Activated naive CD4-positive, alpha-beta T cell treated with anti-CD3 and anti-CD28 coated beads, Interleukin-2, amount 50 U/mL, for 24 hours (primary cell): Measurements from ENCODE around the gene TP63.

Experiments
- H3K27ac Mint-ChIP-seq: one replicate; pipeline ENCODE4 v1.8.0; 2021; ENCODE audit warnings: mild to moderate bottlenecking, mixed read lengths
- H3K27me3 Mint-ChIP-seq: one replicate; pipeline ENCODE4 v1.8.0; 2021; ENCODE audit warnings: mixed read lengths
- H3K36me3 Mint-ChIP-seq: one replicate; pipeline ENCODE4 v1.8.0; 2021; ENCODE audit warnings: mixed read lengths
- H3K4me1 Mint-ChIP-seq: one replicate; pipeline ENCODE4 v1.8.0; 2021; ENCODE audit warnings: mixed read lengths
- H3K4me3 Mint-ChIP-seq: one replicate; pipeline ENCODE4 v1.8.0; 2021; ENCODE audit warnings: mild to moderate bottlenecking, mixed read lengths
- H3K9me3 Mint-ChIP-seq: one replicate; pipeline ENCODE4 v1.8.0; 2021; ENCODE audit warnings: mixed read lengths

TP63 gene

DNA sequence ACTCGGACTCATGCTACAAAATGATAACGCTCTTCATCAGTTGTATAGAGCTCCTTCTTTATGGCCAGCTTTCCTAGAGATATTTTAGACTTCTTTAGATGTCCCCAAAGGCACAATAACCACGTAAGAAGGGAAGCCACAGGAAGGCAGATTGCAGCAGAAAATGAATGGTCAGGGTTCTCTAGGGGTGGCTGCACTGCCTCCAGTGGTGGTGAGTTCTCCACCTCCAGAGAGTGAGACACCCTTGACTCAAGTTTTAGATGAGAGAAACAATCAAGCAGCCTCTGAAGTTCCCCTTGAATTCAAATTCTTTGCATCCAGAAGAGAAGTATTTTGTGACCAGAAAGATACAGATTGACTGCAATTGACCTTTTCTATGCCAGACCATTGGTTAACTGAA lies 191.5 kb downstream of the TP63 start:
- Mint-ChIP-seq H3K4me3 (no peak overlapping the region), H3K27ac (no peak overlapping the region), H3K27me3 (no peaks in the 10 kb centered on the region), H3K36me3 (no peaks in the 10 kb centered on the region), H3K4me1 (no peaks in the 10 kb centered on the region), H3K9me3 (no peaks in the 10 kb centered on the region)

DNA sequence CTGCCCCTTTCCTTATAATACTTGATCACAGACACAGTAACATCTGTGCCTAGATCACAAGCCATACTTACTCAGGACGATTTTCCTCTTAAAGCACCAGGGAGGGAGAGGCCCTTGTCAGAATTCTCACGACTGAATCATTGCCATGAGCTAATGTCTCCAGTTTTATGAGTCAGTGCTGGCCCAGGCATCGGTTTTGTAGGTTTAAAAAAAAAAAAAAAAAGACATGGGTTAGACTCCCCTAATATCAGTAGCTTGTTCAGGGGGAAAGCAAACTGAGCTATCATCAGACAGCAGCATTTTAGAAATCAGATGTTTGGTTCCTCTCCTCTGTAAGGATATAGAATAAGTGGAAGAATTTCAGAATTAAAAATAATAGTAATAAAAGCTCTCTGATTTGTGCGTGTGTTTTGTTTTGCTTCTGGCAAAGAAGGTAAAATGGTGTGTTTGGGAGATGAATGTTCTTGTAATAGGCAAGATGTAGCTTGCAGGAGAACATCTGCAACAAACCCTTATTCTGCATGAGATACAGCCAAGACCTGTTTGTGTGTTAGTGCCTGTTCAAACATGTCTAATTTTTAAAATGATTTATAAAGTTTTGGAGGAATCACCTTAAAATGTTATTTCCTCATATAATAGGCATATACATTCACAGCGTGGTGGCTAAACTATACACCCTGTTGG lies 193.6 kb downstream of the TP63 start:
- no peaks in the 10 kb centered on the region for H3K4me1 Mint-ChIP-seq
- H3K36me3 Mint-ChIP-seq: no peaks in the 10 kb centered on the region
- H3K4me3 Mint-ChIP-seq: no peak overlapping the region
- no peaks in the 10 kb centered on the region for H3K9me3 Mint-ChIP-seq
- H3K27ac Mint-ChIP-seq: no peak overlapping the region
- no peaks in the 10 kb centered on the region for H3K27me3 Mint-ChIP-seq

DNA sequence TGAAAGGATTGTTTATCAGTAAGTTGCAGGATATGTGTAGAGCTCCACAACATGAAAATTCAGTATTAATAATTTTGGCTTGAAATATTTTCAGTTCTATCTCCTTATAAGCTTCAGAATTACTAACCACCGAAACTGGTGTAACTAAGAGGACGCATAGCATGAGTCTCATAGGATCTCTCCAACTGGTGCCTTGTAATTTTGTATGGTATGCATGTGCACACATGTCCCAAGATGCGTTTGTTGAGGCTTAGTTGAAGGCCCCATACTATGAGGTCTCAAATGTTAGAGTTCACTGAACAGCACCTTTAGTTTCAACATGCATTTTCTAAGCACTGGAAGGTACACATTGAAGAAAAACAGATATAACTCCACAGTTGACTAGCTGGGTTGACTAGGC lies 195.4 kb downstream of the TP63 start:
- H3K9me3 Mint-ChIP-seq: no peaks in the 10 kb centered on the region
- H3K36me3 Mint-ChIP-seq: no peaks in the 10 kb centered on the region
- H3K4me3 Mint-ChIP-seq: no peak overlapping the region
- no peaks in the 10 kb centered on the region for H3K4me1 Mint-ChIP-seq
- H3K27me3 Mint-ChIP-seq: no peaks in the 10 kb centered on the region
- no peak overlapping the region for H3K27ac Mint-ChIP-seq

DNA sequence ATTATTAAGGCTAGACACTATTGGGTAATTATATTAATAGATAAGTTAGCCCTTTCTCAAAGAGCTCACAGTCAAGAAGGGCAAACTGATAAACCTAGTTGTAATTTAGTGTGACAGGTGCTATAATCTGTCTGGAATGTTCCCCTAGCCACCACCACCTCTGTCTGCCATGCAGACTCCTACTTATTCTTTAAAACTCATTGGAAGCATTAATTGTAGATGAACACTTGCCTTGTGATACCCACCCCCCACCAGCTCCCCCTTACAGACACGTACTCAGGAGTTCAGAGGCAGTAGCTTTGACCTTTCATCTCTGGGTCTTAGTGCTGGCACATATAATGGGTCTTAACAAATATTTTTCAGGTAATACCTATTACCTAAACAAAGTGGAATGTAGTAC lies 195.9 kb downstream of the TP63 start:
- no peaks in the 10 kb centered on the region for H3K9me3 Mint-ChIP-seq

DNA sequence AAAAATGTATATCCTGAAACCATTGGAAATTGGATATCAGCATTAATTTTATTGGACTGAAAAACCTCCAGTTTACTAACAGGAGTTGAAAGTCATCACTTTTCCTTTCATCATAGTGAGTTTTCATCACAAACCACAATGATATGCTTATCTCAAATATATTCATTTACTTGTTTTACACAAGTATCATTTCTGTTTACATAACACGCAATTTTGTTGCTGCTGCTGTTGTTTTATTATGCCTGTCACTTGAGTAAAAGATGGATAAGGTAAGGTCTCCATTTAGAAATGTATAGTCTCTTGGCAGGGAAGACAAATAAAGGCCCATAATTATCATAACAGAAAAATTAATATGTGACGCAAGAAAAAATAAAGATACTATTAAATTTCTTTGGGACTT lies 199.2 kb downstream of the TP63 start:
- Mint-ChIP-seq H3K9me3 (no peaks in the 10 kb centered on the region), H3K4me1 (no peaks in the 10 kb centered on the region), H3K4me3 (no peak overlapping the region), H3K27me3 (no peaks in the 10 kb centered on the region), H3K27ac (no peak overlapping the region), H3K36me3 (no peaks in the 10 kb centered on the region)

More for the DNA sequence above, 195.9 kb downstream of the TP63 start:
- H3K27me3 Mint-ChIP-seq: no peaks in the 10 kb centered on the region
- no peak overlapping the region for H3K27ac Mint-ChIP-seq
- H3K36me3 Mint-ChIP-seq: no peaks in the 10 kb centered on the region
- no peak overlapping the region for H3K4me3 Mint-ChIP-seq
- no peaks in the 10 kb centered on the region for H3K4me1 Mint-ChIP-seq

DNA sequence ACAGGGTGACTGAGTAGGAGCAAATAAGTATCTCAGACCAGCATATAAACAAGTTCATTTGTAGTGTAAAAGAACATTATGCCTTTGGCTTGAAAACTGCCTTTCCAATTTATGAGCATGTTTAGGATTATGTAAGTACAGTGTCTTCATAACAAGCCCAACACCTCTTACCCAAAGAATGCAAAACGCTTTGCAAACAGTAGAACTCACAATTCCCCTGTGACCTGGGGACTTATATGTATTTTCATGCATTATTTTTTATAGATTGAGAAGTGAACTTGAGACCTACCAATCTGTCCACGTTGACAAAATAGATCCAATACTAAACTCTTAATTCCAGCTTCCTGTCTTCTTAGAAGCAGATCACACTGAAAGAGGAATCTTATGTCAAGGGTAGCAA lies 202.1 kb downstream of the TP63 start:
- H3K4me3 Mint-ChIP-seq: no peak overlapping the region
- peaks cover 2% of the 10 kb centered on the region for H3K27me3 Mint-ChIP-seq
- H3K27ac Mint-ChIP-seq: no peak overlapping the region
- no peaks in the 10 kb centered on the region for H3K36me3 Mint-ChIP-seq
- no peaks in the 10 kb centered on the region for H3K9me3 Mint-ChIP-seq
- H3K4me1 Mint-ChIP-seq: no peaks in the 10 kb centered on the region

DNA sequence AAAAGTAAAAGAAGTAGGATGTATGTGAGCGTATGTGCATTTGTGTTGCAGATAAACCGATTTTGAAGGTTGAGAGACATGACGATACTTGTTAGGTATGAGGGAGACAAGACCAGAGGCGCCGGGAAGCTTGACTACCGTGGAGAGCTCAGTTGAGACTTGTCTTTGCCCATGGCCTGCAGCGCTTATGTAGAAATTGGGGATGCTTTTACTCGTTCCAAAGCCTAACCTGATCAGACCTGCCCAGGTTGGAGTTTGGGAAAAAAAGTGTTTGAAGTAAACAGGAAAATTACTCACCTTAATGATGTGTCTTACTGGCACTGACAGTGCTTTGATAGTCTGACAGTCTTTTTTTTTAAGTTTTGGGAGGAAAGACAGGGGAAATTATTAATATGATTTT lies 202.8 kb downstream of the TP63 start:
- Mint-ChIP-seq H3K27ac (no peak overlapping the region), H3K4me3 (no peak overlapping the region), H3K9me3 (no peaks in the 10 kb centered on the region), H3K27me3 (peaks cover 2% of the 10 kb centered on the region), H3K36me3 (no peaks in the 10 kb centered on the region), H3K4me1 (no peaks in the 10 kb centered on the region)

DNA sequence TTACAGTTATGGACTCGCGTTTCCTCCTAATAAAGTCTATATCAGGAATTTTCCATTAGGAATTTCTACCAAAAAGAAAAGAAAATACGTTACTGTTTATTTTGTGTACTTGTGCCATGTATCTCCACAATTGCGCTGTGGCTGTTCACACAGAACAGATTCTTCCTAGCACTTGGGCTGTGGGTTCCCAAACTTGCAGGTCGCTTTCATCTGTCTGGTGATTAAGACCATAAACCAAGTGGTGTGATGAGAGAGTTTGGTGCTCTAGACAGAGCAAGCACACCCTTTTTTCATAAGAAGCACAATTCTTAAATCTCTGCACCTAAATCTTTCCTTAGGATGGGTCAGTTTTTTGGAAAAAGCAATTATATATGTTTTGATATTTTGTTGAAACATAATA lies 203.3 kb downstream of the TP63 start:
- Mint-ChIP-seq H3K9me3 (no peaks in the 10 kb centered on the region), H3K27me3 (peaks cover 2% of the 10 kb centered on the region), H3K36me3 (no peaks in the 10 kb centered on the region), H3K4me3 (no peak overlapping the region), H3K27ac (no peak overlapping the region), H3K4me1 (no peaks in the 10 kb centered on the region)

DNA sequence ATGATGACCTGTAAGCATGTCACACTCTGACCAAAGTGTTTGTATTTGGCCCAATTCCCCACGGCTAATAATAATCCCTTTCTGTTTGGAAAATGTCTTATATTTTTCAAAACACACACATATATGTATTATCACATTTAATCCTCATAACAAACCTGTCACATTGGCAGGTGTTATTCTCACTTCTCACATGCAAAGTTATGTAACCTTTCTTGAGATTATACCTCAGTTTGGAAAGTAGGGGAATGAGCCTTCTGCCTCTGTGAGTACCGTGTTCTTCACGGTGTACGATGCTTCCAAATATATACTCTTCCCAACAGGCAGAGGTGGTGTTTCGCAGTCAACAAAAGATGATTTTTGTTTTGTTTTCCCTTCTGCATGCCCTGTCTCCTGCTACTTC lies 205.6 kb downstream of the TP63 start:
- peak overlapping the region; percentile 88 for H3K27ac Mint-ChIP-seq
- no peaks in the 10 kb centered on the region for H3K9me3 Mint-ChIP-seq
- H3K4me3 Mint-ChIP-seq: no peak overlapping the region
- peaks cover 2% of the 10 kb centered on the region for H3K27me3 Mint-ChIP-seq
- peaks cover 4% of the 10 kb centered on the region for H3K4me1 Mint-ChIP-seq
- no peaks in the 10 kb centered on the region for H3K36me3 Mint-ChIP-seq

DNA sequence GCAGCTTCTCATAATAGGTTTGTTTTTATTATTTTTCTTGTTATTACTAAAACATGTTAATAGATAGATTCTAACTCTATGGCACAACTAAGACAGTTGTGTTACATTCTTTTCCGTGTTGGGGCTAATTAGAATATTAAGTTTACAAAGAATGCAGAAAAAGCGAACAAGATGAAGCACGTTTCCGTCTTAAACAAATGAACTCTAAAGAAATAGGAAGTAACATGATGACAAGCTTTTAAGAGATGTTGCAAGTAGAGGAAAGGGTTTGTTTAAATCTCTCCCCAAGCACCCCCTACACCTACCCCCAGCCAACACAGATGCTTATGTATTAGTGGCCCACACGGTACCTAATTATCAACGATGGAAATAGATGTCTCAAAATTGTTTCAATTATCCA lies 207.1 kb downstream of the TP63 start:
- Mint-ChIP-seq H3K4me1 (peaks cover 4% of the 10 kb centered on the region), H3K36me3 (no peaks in the 10 kb centered on the region), H3K4me3 (no peak overlapping the region), H3K9me3 (no peaks in the 10 kb centered on the region), H3K27me3 (peaks cover 2% of the 10 kb centered on the region), H3K27ac (no peak overlapping the region)

DNA sequence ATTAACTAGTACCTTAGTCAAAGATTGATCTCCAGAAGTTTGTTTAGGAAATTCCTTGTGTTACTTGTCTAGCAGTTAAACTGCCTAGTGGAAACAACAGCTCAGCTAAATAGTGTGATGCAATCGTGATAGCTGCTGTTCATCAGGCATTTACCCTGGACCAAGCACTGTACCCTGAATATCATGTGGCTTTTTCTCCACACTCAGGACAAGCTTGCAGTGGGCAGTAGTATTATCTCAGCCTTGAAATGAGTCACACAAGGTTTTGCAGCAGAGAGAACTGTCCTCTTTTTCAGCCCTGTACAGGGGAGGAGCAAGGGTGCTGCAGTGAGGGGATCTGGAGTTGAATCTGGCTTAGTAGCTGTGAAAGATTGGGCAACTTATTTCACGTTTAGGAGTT lies 208.4 kb downstream of the TP63 start:
- Mint-ChIP-seq H3K4me1 (peaks cover 4% of the 10 kb centered on the region), H3K27me3 (peaks cover 2% of the 10 kb centered on the region), H3K4me3 (no peak overlapping the region), H3K27ac (no peak overlapping the region), H3K36me3 (no peaks in the 10 kb centered on the region), H3K9me3 (no peaks in the 10 kb centered on the region)

DNA sequence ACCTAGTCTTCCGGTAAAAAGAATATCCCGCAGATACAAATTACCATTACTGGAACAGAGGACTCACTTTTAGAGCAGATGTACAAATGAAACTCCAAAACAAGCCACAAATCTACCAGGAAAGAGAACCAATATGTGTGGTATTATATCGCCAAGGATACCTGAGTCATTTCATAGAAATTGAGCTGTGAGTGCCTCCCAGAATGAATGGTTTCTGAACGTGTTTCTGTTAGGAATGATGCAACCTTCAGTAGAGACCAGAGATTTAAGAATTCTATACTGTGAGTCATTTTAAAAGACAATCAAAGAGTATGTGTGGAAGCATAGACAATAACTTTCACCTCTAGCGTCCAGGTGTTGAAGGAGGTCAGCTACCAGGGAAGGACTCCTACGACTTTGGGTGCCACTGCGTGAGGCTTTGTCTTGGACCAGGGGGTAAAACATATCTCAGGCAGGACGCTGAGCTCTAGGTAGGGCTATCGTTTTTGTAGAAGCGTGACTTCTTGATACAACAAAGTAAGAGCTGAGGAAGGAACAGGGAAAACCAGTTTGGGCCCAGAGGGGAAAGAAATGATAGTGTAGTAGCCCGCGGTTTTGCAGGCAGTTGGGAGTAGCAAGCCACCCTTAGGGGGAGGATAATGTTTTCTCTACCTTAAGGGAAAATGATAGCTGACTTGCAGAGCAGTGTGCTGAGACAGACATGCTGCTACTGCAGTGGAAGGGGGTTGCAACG lies 210.4 kb downstream of the TP63 start:
- H3K9me3 Mint-ChIP-seq: no peaks in the 10 kb centered on the region
- H3K36me3 Mint-ChIP-seq: no peaks in the 10 kb centered on the region
- peaks cover 2% of the 10 kb centered on the region for H3K27me3 Mint-ChIP-seq
- H3K27ac Mint-ChIP-seq: no peak overlapping the region
- peaks cover 4% of the 10 kb centered on the region for H3K4me1 Mint-ChIP-seq
- no peak overlapping the region for H3K4me3 Mint-ChIP-seq

DNA sequence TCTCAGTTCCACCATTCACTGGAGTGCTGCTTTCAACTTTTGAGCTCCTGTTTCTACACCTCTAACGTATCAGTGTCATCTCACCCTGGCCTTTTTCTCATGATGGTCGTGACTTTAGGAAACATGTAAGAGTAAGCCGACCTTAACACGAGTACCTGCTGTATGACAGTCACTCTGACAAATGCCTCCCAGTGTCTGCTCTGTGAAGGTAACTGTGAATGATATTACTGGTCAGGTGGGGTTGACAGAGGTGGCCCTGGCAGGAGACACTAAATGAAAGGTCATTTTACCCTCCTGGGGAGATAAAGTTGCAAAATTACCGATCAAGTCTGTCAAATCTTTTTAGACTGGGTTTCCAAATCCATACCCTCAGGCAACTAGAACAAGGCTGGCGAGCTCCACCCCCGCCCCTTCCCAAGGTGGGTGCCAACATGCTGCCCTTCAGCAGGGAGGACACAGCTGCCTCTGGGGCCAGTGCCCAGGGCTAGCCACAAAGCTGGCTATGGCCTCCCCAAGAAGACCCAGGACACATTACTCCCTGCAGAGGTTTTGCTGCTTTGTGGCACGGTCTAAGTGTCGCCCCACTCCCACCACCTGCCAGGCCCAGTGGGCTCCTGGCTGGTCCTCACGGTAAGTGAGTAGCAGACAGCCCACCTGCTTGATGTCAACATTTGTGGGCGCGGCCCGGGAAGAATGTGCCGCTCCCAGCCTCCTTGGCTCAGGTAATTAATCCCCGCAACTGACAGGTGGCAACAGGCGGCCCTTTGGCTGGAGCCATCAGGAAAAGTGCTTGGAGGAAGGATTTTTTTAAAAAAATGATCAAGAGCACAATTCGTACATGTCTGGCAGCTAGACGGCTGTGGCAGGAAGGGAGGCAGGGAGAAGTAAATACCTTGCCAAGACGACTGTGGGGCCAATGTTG lies 211.8 kb downstream of the TP63 start:
- Mint-ChIP-seq H3K4me1 (peaks cover 4% of the 10 kb centered on the region), H3K36me3 (no peaks in the 10 kb centered on the region), H3K27ac (no peak overlapping the region), H3K9me3 (no peaks in the 10 kb centered on the region), H3K4me3 (no peak overlapping the region), H3K27me3 (no peaks in the 10 kb centered on the region)

DNA sequence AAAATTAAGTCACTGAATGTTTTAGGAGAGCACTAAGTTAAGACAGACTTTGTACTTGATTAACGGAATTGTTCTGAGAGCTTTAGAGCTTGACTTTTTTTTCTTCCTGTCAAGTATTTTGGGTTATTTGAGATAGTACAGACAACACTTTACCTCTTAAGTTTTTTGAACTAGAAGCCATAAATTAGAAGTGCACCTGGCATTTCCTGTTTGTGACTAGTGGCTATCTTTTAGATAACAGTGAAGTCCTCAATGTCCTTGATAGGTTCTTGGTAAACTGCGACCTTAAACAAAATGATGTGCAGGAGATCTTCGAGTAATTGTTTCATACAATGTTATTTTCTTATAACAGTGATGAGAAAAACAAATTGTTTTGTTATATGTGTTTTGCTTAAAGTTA lies 213.9 kb downstream of the TP63 start:
- Mint-ChIP-seq H3K4me1 (peaks cover 4% of the 10 kb centered on the region), H3K27me3 (no peaks in the 10 kb centered on the region), H3K9me3 (no peaks in the 10 kb centered on the region), H3K4me3 (no peak overlapping the region), H3K27ac (no peak overlapping the region), H3K36me3 (no peaks in the 10 kb centered on the region)

DNA sequence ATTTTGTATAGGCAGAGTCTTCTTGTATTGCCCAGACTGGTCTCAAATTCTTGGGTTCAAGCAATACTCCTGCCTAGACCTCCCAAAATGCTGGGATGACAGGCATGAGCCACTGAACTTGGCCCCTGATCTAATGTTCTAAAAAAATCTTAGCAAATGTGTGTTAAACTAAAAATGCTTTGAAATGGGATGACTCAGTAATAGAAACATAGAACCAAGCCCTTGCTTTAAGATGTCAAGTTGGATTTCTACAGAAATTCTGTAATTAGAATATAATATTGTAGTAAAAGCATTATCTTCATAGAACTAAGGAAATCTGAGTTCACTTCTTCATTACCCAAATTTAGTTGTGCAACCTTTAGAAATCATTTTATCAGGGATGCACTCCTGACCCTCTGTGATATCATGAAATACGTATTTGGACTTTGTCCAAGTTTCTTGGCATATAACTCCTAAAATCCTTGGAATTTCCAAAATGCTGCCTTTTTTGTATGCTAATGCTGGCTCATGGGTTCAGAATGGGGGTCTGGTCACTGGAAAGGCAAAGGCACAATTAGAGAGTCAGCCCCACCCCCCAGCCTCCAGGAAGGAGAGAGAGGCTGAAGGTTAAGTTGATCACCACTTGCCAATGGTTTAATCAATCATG lies 217.3 kb downstream of the TP63 start:
- Mint-ChIP-seq H3K27me3 (no peaks in the 10 kb centered on the region), H3K4me3 (no peak overlapping the region), H3K9me3 (no peaks in the 10 kb centered on the region), H3K36me3 (no peaks in the 10 kb centered on the region), H3K27ac (no peak overlapping the region), H3K4me1 (no peaks in the 10 kb centered on the region)
